Thymus (tissue), 11 donors: ENCODE measurements around the gene FLT4. TPM values are rescaled to one million over a fixed set of nuclear protein-coding genes. Genes with fewer than 3 reads are reported as not detected.
"Not testable (repeated sequence)": the region's sequence is repeated elsewhere in the genome, so short reads cannot be mapped to it uniquely, and the experiment has no call there.

Source experiments
- DNase-seq, 9 donors: peaks; one replicate each; pipeline ENCODE4 v3.0.0-alpha.2; 2013; ENCODE audit warnings: low spot score in 9 of 9, low read depth in 6 of 9, missing footprints in 1 of 9
- H3K27ac ChIP-seq, 2 donors: one replicate each; pipeline ENCODE4 v1.5.1; 2013; ENCODE audit warnings: control low read depth in 1 of 2, low read depth in 1 of 2, low read length in 1 of 2, mild to moderate bottlenecking in 1 of 2, moderate library complexity in 1 of 2
- H3K27me3 ChIP-seq, 2 donors: one replicate each; pipeline ENCODE4 v1.5.1; 2013; ENCODE audit warnings: low read length in 1 of 2; ENCODE audit not compliant: control insufficient read depth in 2 of 2, insufficient read depth in 1 of 2
- H3K36me3 ChIP-seq, 2 donors: one replicate each; pipeline ENCODE4 v1.5.1; 2013; ENCODE audit warnings: low read length in 1 of 2, mild to moderate bottlenecking in 1 of 2, moderate library complexity in 1 of 2; ENCODE audit not compliant: control insufficient read depth in 2 of 2, insufficient read depth in 2 of 2
- H3K4me1 ChIP-seq, 2 donors: one replicate each; pipeline ENCODE4 v1.5.1; 2013; ENCODE audit warnings: low read length in 2 of 2; ENCODE audit not compliant: control insufficient read depth in 2 of 2, insufficient read depth in 2 of 2
- H3K4me3 ChIP-seq, 2 donors: one replicate each; pipeline ENCODE4 v1.5.1; 2013; ENCODE audit warnings: low read length in 2 of 2, control low read depth in 1 of 2, mild to moderate bottlenecking in 1 of 2
- H3K9me3 ChIP-seq, 2 donors: one replicate each; pipeline ENCODE4 v1.5.1; 2013; ENCODE audit warnings: low read length in 1 of 2, mild to moderate bottlenecking in 1 of 2; ENCODE audit not compliant: control insufficient read depth in 2 of 2, insufficient read depth in 1 of 2
- WGBS: extraction: QIAGEN DNeasy Blood & Tissue Kit; methylation state at CpG from one replicate; pipeline ENCODE4 v1.1.7; 2013; 5-methylcytosine and 5-hydroxymethylcytosine counted together
- polyA plus RNA-seq: library from polyadenylated mRNA; stranded (reverse); fragments of 200-250 nt; gene quantifications from one replicate; pipeline ENCODE4 v1.2.3, GENCODE V29; 2013
- total RNA-seq: library from RNA; stranded (reverse); fragments of 120-200 nt; gene quantifications from one replicate; pipeline ENCODE4 v1.2.4, GENCODE V29; 2013
- donor health status: healthy.

FLT4 gene
- total and polyA plus RNA-seq, 2 donors, result 1.0 to 3.4 TPM

DNA sequence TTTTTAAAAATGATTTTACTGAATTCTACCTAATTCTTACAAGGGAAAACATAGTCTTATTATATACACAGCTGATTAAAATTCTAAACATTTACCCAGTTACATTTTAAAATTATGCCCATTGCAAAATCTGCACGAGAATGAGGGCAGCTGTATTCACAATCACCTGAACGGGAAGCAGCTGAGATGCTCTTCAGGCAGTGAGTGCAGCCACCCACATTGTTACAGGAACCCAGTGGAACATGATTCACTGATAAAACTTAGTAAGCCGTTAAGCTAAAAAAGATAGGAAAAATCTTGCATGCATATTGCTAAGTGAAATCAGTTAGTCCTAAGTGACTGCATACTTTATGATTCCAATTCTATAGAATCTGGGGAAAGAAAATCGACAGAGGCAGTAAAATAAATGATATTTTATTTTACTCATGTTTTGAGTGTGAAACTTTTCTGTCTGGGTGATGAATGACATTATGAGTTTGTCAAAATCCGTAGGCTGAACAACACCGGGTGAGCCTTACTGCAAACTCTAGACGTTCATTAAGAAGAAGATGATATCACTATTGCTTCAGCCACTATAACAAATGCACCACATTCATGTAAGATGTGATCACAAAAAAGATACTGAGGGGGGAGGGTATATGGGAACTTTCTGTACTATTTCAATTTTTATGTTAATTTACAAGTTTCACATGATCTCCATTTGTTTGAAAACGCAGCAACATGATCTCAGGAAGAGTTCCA is 39.1 kb upstream of the FLT4 start:
- H3K4me3 ChIP-seq, result peak overlapping the region; percentile 31 to 50
- H3K36me3 ChIP-seq, result no peaks in the 10 kb centered on the region
- H3K4me1 ChIP-seq, result peaks cover 56 to 82% of the 10 kb centered on the region in 2 donors
- peak in 5 of 9 donors; percentile 37 to 81 (median 55) for DNase-seq
- no peaks in the 10 kb centered on the region for H3K27me3 ChIP-seq
- WGBS, result 19% methylated on average over 8 of the region's 8 CpGs
- no peaks in the 10 kb centered on the region for H3K9me3 ChIP-seq
- peak overlapping the region; percentile 92 to 98 for H3K27ac ChIP-seq

DNA sequence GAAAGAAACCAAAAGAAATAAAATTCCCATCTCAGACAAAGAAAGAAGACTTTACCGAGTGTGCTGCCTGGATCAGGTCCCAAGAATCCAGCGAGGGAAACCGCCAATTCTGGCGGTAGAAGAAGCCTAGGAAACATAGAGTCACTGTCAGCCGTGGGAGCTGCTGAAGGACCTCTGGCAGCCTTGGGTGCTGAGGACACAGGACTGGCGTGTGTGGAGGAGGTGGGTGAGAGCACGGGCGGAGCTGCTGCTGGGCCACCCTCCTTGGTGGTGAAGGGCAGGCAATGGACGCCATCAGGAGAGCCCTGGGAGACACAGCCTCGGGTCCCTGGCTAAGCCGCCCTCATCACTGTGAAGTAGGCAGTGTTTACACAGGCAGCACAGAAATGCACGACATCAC is 37.4 kb upstream of the FLT4 start:
- peaks cover 60 to 75% of the 10 kb centered on the region in 2 donors for H3K4me1 ChIP-seq
- not testable (repeated sequence) for H3K4me3 ChIP-seq, H3K27ac ChIP-seq, H3K9me3 ChIP-seq, H3K36me3 ChIP-seq, DNase-seq, H3K27me3 ChIP-seq
- WGBS, result 83% methylated on average over 12 of the region's 12 CpGs

DNA sequence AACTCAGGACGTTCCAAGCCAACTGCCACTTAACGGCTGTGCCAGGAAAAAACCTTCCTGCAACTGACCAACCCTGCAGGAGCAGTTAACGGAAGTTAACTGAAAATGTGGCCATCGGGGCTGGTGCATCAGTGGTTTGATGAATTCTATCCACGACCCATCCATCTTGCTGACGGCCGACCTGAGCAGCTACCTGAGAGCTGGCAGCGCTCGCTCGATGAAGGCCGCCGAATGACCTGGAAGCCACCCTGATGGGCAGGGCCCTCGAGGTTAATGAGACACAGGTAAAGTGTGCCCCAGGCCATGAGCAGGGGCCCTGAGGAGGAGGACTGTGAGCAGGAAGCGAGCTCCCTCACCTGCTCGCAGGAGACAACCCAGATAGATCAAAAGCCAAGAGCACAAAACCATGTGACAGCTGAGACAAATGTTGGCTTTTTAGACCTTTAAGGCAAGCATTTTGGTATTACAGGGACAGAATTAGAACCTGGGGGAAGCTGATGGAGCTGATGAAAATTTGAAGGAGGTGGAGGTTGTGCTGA is 35.3 kb upstream of the FLT4 start:
- DNase-seq, result peak in 6 of 9 donors; percentile 43 to 89 (median 70)
- no peaks in the 10 kb centered on the region for H3K27me3 ChIP-seq

DNA sequence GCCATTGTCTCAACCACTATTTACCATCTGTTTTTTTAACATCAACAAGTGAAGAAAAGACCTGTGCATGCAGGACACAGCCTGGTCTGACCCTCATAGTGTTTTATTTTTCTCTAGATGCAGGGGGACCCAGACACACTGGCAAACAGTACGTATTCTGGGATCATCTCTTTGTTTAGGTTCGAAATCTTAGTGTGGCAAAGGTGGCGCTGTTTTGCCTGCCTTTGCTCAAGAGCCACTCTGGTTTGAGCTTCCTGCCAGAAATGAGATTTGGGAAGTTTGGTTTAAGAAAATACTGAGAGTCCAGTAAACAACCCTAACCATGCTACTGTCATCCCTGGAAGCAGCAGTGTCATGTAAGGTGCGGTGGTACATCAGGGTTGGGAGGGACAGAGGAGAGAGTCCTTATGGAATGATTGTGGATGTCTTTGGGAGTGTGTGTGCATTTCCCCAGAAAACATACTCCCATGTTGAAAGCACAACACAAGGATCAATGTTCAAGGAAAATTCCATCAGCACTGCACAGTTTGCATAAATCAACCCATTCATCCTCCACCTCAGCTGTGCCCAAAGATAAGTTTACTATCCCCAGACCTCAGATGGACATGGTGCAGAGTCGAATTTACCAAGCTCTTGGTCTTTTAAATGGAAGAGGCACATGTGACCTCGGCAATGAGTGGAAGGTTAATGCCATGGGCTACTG is 34.0 kb upstream of the FLT4 start:
- WGBS, result 78% methylated on average over 6 of the region's 6 CpGs
- Histone ChIP-seq H3K27ac (peak overlapping the region; percentile 92 to 96), H3K4me1 (peaks cover 38 to 57% of the 10 kb centered on the region in 2 donors), H3K27me3 (no peaks in the 10 kb centered on the region), H3K36me3 (no peaks in the 10 kb centered on the region), H3K9me3 (peaks cover 0 to 18% of the 10 kb centered on the region in 2 donors), H3K4me3 (no peak overlapping the region)
- DNase-seq, result peak in 2 of 9 donors; percentile 36 to 57

More for the DNA sequence above, 35.3 kb upstream of the FLT4 start:
- peak overlapping the region; percentile 92 to 96 for H3K27ac ChIP-seq
- H3K4me3 ChIP-seq, result no peak overlapping the region
- WGBS, result 72% methylated on average over 15 of the region's 15 CpGs
- peaks cover 0 to 17% of the 10 kb centered on the region in 2 donors for H3K9me3 ChIP-seq
- H3K4me1 ChIP-seq, result peaks cover 42 to 59% of the 10 kb centered on the region in 2 donors
- H3K36me3 ChIP-seq, result no peaks in the 10 kb centered on the region

DNA sequence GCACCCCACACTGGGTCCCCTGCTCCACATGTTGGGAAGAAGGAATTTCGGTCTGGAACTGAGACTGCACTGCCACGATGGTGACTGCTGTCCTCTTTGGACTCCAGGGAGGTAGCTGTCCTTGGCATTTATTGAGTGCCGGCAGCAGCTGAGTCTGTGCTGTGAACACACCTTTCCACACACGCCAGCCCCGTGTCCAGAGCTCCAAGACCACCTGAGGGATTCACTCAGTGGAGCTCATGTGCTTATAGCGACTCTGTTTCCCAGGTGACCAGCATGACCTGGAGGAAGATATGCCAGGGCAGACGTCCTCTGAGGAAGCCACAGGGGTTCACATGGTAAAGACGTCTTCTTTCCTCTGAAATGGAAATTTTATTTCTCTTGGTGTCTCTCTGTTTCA is 33.2 kb upstream of the FLT4 start:
- no peak overlapping the region for H3K4me3 ChIP-seq
- H3K27me3 ChIP-seq, result no peaks in the 10 kb centered on the region
- no peak overlapping the region for H3K27ac ChIP-seq
- no peaks in the 10 kb centered on the region for H3K36me3 ChIP-seq
- peaks cover 38 to 55% of the 10 kb centered on the region in 2 donors for H3K4me1 ChIP-seq
- H3K9me3 ChIP-seq, result peaks cover 0 to 18% of the 10 kb centered on the region in 2 donors
- 92% methylated on average over 8 of the region's 8 CpGs for WGBS
- no peak for DNase-seq

DNA sequence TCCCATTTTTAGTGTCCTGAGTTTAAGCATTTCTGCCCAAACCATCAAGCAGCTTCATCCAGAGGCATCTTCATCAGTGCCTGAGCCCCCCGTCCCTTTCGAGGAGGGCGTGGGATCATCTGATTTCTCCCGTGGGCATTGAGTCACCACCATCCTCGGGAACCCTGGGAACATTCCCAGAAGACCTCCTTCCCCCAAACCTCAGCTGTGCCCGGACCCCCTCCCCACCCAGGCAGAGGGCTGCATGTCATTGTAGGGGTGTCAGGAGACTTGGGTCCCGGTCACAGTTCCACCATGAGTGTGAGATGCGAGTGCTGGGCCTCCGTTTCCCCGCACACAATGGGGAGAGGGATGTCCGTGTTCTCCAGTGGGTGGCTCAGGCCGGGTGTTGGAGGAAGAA is 32.6 kb upstream of the FLT4 start:
- H3K27ac ChIP-seq, H3K36me3 ChIP-seq, H3K27me3 ChIP-seq, H3K4me3 ChIP-seq, DNase-seq: not testable (repeated sequence)
- 98% methylated on average over 12 of the region's 12 CpGs for WGBS
- H3K9me3 ChIP-seq, result peaks cover 0 to 18% of the 10 kb centered on the region in 2 donors
- peaks cover 35 to 50% of the 10 kb centered on the region in 2 donors for H3K4me1 ChIP-seq

DNA sequence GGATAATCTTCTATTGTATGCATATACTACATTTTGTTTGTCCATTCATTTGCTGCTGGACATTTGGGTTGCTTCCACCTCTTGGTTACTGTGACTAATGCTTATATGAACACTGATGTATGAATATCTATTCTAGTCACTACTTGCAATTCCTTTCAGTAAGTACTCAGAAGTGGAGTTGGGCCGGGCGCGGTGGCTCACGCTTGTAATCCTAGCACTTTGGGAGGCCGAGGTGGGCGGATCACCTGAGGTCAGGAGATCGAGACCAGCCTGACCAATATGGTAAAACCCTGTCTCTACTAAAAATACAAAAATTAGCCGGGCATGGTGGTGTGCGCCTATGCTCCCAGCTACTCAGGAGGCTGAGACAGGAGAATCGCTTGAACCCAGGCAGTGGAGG is 28.9 kb upstream of the FLT4 start:
- not testable (repeated sequence) for H3K36me3 ChIP-seq, H3K27ac ChIP-seq, DNase-seq, H3K4me3 ChIP-seq
- Histone ChIP-seq H3K9me3 (peaks cover 0 to 21% of the 10 kb centered on the region in 2 donors), H3K27me3 (peaks cover 0 to 19% of the 10 kb centered on the region in 2 donors), H3K4me1 (peaks cover 15 to 21% of the 10 kb centered on the region in 2 donors)
- WGBS, result 95% methylated on average over 10 of the region's 10 CpGs

DNA sequence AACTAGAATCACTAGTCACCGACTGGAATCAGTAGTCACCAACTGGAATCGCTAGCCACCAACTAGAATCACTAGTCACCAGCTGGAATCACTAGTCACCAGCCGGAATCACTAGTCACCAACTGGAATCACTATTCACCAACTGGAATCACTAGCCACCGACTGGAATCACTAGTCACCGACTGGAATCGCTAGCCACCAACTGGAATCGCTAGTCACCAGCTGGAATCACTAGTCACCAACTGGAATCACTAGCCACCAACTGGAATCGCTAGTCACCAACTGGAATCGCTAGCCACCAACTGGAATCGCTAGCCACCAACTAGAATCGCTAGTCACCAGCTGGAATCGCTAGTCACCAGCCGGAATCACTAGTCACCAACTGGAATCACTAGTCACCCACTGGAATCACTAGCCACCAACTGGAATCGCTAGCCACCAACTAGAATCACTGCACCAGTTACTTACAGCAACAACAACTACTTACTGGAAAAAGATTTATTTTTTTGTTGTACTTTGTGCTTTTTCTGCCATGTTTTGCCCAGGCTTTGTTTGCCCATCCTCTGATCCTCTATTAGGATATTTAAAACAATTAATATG is 25.7 kb upstream of the FLT4 start:
- Histone ChIP-seq H3K27ac (no peak overlapping the region), H3K36me3 (no peaks in the 10 kb centered on the region), H3K4me3 (no peak overlapping the region), H3K9me3 (peaks cover 0 to 9% of the 10 kb centered on the region in 2 donors), H3K27me3 (peaks cover 0 to 26% of the 10 kb centered on the region in 2 donors), H3K4me1 (peaks cover 10 to 27% of the 10 kb centered on the region in 2 donors)
- WGBS, result 90% methylated on average over 14 of the region's 14 CpGs
- DNase-seq, result no peak
